ENCODE measurements around the gene NAGLU. TPM values are rescaled to one million over a fixed set of nuclear protein-coding genes. Genes with fewer than 3 reads are reported as not detected.

NAGLU gene
- total and polyA plus RNA-seq, 2 of the 13 experiments (the other 11 are each of a cell fraction or from before 2014, with no cell fraction given), result 28.2 to 40.1 TPM

DNA sequence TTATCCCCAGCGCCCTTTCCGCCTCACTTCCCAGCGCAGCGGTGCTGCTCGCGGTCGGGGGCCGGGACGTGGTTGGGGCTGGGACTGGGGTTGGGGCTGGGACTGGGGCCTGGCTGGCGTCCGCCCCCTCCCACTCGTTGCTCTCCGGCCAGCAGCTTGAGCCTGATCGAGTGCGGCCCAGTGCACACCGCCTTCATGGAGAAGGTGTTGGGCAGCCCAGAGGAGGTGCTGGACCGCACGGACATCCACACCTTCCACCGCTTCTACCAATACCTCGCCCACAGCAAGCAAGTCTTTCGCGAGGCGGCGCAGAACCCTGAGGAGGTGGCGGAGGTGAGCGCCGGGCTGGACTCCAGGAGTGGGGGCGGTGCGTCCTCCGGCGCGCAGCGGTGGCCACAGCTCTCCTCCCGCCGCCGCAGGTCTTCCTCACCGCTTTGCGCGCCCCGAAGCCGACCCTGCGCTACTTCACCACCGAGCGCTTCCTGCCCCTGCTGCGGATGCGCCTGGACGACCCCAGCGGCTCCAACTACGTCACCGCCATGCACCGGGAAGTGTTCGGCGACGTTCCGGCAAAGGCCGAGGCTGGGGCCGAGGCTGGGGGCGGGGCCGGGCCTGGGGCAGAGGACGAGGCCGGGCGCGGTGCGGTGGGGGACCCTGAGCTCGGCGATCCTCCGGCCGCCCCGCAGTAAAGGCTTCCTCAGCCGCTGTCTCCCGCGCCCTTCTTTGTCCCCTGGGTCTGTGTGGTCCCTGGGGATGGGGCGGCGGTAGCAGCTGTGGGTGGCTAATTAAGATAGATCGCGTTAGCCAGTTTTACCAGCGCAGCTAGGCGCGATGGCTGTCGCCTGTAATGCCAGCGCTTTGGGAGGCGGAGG is 18.4 kb downstream of the NAGLU start (continued):
- TF ChIP-seq, protein P1, sequence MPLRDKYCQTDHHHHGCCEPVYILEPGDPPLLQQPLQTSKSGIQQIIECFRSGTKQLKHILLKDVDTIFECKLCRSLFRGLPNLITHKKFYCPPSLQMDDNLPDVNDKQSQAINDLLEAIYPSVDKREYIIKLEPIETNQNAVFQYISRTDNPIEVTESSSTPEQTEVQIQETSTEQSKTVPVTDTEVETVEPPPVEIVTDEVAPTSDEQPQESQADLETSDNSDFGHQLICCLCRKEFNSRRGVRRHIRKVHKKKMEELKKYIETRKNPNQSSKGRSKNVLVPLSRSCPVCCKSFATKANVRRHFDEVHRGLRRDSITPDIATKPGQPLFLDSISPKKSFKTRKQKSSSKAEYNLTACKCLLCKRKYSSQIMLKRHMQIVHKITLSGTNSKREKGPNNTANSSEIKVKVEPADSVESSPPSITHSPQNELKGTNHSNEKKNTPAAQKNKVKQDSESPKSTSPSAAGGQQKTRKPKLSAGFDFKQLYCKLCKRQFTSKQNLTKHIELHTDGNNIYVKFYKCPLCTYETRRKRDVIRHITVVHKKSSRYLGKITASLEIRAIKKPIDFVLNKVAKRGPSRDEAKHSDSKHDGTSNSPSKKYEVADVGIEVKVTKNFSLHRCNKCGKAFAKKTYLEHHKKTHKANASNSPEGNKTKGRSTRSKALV (CRISPR knock-in tag; IDR thresholded peaks at IDR 0.05), result peak; percentile 96
- TF ChIP-seq ZNF83 (CRISPR knock-in tag; IDR thresholded peaks at IDR 0.05; ENCODE audit: borderline replicate concordance), result no peak
- peak; percentile 87; the same call in 1 of the 2 replicates for TF ChIP-seq MTF2 (CRISPR knock-in tag; IDR thresholded peaks at IDR 0.05; ENCODE audit: borderline replicate concordance)
- 0 out of 2 replicates have a peak, but pooled peaks have one; percentile 76 for TF ChIP-seq ZIK1 (CRISPR knock-in tag; IDR thresholded peaks at IDR 0.05; ENCODE audit: borderline replicate concordance, low read depth)
- TF ChIP-seq ZNF841 (CRISPR knock-in tag; IDR thresholded peaks at IDR 0.05; ENCODE audit: borderline replicate concordance), result 0 out of 2 replicates have a peak, but pooled peaks have one; percentile 81
- no peak for TF ChIP-seq MZF1 (CRISPR knock-in tag; IDR thresholded peaks at IDR 0.05; ENCODE audit: borderline replicate concordance)
- 0 out of 2 replicates have a peak, but pooled peaks have one; percentile 18 for TF ChIP-seq CAMTA2 (CRISPR knock-in tag; IDR thresholded peaks at IDR 0.05; ENCODE audit: borderline replicate concordance)
- TF ChIP-seq, protein P2, sequence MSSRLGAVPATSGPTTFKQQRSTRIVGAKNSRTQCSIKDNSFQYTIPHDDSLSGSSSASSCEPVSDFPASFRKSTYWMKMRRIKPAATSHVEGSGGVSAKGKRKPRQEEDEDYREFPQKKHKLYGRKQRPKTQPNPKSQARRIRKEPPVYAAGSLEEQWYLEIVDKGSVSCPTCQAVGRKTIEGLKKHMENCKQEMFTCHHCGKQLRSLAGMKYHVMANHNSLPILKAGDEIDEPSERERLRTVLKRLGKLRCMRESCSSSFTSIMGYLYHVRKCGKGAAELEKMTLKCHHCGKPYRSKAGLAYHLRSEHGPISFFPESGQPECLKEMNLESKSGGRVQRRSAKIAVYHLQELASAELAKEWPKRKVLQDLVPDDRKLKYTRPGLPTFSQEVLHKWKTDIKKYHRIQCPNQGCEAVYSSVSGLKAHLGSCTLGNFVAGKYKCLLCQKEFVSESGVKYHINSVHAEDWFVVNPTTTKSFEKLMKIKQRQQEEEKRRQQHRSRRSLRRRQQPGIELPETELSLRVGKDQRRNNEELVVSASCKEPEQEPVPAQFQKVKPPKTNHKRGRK (CRISPR knock-in tag; IDR thresholded peaks at IDR 0.05), result no peak
- TF ChIP-seq, protein P3, sequence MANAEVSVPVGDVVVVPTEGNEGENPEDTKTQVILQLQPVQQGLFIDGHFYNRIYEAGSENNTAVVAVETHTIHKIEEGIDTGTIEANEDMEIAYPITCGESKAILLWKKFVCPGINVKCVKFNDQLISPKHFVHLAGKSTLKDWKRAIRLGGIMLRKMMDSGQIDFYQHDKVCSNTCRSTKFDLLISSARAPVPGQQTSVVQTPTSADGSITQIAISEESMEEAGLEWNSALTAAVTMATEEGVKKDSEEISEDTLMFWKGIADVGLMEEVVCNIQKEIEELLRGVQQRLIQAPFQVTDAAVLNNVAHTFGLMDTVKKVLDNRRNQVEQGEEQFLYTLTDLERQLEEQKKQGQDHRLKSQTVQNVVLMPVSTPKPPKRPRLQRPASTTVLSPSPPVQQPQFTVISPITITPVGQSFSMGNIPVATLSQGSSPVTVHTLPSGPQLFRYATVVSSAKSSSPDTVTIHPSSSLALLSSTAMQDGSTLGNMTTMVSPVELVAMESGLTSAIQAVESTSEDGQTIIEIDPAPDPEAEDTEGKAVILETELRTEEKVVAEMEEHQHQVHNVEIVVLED (CRISPR knock-in tag; IDR thresholded peaks at IDR 0.05; ENCODE audit: borderline replicate concordance), result peak; percentile 87
- TF ChIP-seq ZNF484 (CRISPR knock-in tag; IDR thresholded peaks at IDR 0.05; ENCODE audit: borderline replicate concordance, low read depth), result no peak
- TF ChIP-seq PPARG (CRISPR knock-in tag; conservative IDR thresholded peaks at IDR 0.05), result peak; percentile 61; the same call in 1 of the 2 replicates
- no peak for TF ChIP-seq ZNF891 (CRISPR knock-in tag; IDR thresholded peaks at IDR 0.05)
- no peak for TF ChIP-seq MBNL3 (CRISPR knock-in tag; conservative IDR thresholded peaks at IDR 0.05)
- no peak for TF ChIP-seq ZNF75D (CRISPR knock-in tag; IDR thresholded peaks at IDR 0.05; ENCODE audit: borderline replicate concordance)
- TF ChIP-seq ZNF468 (CRISPR knock-in tag; IDR thresholded peaks at IDR 0.05), result peak; percentile 84; the same call in 1 of the 2 replicates
- TF ChIP-seq AGO2 (optimal IDR thresholded peaks at IDR 0.05; ENCODE audit: low read depth, low read length), result peak; percentile 63
- TF ChIP-seq, protein P4, sequence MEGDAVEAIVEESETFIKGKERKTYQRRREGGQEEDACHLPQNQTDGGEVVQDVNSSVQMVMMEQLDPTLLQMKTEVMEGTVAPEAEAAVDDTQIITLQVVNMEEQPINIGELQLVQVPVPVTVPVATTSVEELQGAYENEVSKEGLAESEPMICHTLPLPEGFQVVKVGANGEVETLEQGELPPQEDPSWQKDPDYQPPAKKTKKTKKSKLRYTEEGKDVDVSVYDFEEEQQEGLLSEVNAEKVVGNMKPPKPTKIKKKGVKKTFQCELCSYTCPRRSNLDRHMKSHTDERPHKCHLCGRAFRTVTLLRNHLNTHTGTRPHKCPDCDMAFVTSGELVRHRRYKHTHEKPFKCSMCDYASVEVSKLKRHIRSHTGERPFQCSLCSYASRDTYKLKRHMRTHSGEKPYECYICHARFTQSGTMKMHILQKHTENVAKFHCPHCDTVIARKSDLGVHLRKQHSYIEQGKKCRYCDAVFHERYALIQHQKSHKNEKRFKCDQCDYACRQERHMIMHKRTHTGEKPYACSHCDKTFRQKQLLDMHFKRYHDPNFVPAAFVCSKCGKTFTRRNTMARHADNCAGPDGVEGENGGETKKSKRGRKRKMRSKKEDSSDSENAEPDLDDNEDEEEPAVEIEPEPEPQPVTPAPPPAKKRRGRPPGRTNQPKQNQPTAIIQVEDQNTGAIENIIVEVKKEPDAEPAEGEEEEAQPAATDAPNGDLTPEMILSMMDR (CRISPR knock-in tag; IDR thresholded peaks at IDR 0.05), result peak; percentile 32
- TF ChIP-seq NFKB2 (CRISPR knock-in tag; IDR thresholded peaks at IDR 0.05; ENCODE audit: borderline replicate concordance), result peak; percentile 74
- TF ChIP-seq KDM1A (CRISPR knock-in tag; IDR thresholded peaks at IDR 0.05), result no peak
- TF ChIP-seq KMT2A (CRISPR knock-in tag; IDR thresholded peaks at IDR 0.05), result peak; percentile 98
- TF ChIP-seq DMAP1 (CRISPR knock-in tag; IDR thresholded peaks at IDR 0.05), result peak; percentile 92
- TF ChIP-seq ZNF562 (CRISPR knock-in tag; IDR thresholded peaks at IDR 0.05; ENCODE audit: borderline replicate concordance), result no peak

Data from HepG2 (cell line).